Measurements from ENCODE around the gene ZNF521. TPM values are rescaled to one million over a fixed set of nuclear protein-coding genes. Genes with fewer than 3 reads are reported as not detected.
A peak's percentile ranks its signal among the peaks of the same experiment; 100 is the strongest.

The ZNF521 gene
- polyA plus RNA-seq, 1 donor: 42.2 TPM

DNA sequence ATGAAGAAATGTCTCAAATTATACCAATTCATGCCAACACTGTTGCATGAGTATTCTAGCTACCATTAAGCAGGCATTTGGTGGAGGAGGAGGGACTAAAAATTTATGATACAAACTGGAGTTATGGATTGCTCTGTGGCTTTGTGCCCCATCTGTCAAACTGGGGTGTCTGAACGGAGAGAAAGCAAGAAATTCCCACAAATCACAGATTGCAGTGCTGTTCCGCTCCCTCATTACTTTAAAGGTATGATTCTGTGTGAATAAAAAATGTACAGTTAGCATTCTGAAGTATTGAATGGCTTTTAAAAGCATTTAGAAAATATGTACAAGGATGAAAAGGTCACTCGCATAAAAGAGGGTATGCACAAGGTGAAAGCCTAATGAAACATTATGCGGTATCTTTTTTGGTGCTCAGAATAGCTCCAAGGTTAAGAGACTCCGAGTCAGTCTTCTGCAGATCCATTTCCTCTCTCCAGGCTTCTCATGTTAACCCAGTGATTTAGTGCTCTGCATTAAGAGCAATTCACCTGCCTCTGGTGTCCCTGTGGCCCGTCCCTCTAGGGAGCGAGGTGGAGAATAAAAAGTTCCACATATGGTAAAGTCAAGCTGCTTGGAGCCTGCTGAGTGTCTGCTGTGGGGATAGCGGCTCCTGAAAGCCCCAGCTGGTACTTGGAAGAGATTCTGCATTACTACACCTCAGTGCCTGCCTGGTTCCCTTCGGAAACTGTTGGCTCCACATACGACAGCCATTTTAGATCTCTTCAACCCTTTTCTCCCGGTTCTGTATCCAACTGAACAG lies 184.2 kb downstream of the ZNF521 start:
- no peak for DNase-seq

DNA sequence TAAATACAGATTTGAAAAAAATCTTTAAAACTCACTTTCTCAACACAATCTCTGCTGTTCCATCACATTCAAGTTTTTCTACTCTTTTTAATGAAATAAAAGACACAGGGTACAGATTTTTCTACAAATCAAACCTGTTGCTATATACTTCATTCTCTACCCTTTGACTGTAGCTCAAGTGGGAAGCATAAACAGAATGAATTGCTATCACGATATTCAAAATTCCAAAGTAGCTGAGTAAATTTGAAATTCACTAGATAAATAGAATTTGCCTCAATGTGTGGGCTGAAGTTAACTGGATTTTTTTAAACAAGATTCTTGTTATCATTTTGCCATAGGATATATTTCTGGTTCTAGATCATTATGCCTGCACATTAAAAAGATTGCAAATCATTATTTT lies 185.9 kb downstream of the ZNF521 start:
- DNase-seq: no peak

DNA sequence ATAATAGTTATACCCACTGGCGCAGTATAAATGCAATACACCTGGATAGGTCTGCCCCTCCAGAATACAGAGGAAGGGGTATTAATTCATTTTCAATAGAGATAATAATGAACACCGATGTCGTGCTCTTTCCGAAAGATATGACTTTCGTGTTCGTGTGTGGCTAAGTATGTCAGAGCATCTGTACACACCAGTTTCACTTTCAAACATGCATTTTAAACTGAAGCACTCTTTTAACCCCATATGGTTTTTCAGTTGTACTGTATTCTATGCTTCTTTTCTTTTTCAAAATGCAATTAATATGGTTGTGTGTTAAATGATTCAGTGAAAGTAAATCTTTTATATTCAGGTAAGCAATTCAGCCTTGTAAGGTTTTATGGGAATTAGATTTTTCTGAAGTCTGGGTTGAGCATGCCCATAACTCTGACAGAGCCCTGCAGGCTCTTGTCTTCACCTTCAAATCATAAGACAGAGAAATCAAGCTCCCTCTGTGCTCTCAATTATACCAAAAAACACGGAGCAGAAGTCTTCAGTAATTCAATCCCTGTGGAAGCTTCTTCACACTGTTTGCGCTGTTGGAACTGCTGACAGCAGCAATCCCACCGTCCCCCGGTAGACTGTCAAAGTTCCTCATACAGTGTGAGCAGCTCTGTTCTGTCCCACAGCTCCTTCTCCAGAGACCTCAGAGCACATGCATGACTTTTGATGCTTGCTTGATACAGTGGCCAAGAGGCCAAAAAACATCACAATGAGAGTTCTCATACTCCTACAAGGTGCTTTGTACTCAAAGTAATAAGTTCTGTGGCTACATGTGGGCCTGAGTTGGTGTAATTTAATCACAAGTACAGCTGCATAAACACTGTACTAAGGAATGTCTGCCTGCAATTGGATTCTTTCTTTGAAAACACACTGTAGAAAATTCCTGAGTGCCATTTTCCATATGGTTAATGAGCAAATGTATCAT lies 186.8 kb downstream of the ZNF521 start:
- peak; percentile 54 for DNase-seq

DNA sequence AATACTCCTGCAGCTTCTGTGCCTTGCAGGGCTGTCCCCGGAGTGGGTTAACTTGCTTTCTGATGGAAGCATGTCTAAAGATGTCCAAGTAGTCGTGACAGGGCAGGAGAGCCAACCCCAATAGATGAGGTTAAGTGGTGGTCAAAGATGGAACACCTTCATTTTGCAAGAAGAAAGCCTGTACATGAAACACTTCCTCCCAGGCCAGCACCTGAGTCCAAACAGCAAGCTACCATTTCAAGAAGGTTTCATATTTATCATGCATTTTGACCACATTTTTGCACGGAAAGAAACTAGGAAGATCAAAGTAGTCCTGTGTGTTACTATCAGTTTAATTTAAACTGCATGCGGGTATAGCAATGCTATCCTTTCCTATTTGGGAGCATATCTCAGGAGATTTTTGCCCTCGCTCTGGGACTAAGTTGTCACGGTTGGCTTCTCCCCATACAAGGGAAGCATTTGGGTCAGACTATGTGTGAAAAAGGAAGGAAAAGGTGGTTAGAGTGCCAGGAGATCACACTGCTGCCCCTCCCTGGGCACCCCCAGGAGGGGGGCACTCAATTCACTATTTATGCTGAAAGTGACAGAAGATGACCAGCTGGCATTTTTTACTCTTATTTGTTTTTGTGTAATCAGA lies 187.6 kb downstream of the ZNF521 start:
- no peak for DNase-seq

DNA sequence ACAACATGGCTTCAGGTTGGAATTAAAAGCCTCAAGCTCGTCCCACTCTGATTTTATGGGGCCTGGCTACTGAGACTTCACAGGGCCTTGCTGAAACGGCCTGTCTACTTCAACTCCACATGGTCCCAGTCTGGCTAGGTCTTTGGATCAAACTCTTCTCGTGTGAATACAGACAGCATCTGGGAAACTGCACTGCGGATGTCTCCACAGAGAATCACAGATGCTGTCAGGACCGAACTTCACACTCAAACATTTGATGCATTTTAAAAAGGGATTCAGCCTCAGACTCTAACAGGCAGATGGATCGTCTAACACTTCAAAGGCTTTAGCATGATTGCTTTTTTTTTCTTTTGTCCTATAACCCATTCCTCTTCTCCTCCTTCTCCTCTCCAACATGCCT lies 198.5 kb downstream of the ZNF521 start:
- DNase-seq: no peak

DNA sequence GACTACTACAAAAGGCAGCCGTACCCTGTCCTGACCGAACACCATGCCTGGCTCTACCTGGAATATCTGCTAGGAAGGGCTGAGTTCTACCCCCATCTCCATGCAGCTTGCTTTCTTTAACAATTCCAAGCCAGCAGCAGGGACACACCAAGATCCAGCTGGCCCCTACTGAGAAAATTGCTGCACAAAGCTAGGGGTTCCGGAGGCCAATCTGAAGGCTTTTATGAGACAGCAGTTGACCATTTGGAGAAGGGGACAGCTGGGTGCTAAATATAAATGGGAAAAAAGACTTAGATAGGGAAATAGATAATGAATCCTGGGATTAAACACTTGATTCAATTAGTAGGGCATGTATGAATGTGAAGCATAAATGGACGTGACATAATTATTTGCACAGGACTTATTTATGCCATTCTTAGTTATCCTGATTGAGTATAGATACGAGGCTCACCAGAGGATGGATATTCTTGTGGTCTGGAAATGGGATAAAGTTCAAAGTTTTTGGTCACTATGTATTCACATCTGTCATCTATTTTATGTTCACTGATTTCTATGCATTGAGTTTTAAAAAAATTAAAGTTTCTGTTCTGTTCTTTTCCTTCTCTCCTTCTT lies 204.0 kb downstream of the ZNF521 start:
- no peak for DNase-seq

DNA sequence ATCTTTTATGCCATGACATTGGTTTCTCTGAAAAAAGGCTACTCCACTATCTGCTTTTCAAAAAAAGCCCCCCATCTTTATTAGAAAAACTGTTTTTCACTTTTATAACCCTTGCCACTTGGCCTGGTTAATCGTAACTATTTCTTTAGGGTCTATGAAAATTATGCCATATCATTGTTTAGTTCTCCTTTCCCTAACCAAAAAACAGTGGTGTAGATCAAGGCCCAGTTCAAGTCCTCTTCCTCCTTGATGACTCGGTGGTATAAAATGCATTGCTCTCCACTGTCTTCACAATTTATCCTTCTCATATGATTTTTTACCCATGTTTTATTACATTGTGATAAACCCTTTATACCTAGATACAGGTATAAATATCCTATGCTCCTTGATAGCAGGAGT lies 205.5 kb downstream of the ZNF521 start:
- DNase-seq: no peak

DNA sequence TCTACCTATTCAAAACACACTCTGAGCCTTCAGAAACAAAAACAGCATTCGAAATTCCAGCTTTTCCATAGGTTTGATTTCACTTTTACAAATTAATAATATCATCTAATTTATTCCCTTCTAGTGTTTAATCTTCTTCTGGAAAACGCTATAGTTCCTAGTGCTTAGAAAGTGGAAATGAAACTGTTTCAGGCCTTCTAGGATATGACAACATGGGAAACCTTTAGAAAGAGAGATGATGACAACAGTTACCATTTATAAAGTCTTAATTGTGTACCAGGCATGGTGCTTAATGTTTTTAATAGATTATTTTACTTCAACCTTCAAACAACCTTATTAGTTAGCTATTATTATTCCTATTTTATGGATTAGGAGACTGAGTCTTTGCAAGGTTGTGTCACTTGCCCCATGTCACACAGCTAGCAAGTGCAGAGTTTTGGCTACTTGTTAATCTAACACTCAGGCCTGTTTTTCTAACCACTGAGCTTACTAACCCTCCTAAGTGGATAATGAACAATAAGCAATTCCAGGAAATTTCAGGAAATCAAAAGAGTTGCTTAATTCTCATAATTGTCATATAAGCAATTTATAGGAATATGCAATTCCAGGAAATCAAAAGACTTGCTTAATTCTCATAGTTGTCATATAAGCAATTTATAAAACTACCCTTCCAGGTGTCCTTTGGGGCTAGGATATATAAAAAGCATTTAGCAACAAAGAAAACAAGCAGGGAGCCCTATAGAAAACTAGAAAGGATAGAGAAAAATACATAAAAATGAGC lies 206.0 kb downstream of the ZNF521 start:
- DNase-seq: no peak

DNA sequence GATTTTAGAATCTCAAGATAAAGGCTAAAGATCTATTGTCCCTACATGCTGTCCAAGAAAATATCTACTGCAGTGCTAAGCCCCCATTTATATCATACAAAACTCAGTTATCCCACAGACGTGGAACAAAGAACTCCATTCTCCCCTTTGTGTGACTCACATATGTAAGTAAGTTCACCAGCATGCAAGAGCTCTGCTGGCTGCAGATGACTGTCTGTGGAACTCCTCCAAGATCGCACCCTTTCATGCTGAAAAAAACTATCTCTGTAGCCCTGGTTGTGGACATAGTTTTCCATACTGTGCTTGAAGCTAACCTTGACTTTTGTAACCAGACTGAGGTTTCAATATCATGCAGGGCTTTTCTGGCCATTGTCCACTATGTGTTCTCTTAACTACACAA lies 207.1 kb downstream of the ZNF521 start:
- DNase-seq: no peak

DNA sequence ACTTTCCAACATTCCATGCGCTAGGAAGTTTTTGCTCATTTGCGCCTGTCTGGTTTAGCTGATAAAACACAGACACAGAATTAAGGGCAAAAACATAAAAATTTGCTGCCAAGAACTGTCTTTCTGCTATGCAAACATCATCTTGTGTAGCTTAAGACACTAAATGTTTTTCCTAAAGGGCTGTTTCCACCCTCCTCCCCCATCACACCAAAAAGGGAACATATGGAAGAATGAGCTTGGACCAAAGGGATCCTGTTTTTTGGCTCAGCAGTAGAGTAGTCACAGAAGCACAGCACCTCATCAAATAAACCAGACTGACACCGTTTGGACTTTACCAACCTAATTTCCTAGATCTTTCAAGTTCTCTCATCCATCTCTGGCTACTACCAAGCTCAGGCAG lies 210.1 kb downstream of the ZNF521 start:
- DNase-seq: no peak

DNA sequence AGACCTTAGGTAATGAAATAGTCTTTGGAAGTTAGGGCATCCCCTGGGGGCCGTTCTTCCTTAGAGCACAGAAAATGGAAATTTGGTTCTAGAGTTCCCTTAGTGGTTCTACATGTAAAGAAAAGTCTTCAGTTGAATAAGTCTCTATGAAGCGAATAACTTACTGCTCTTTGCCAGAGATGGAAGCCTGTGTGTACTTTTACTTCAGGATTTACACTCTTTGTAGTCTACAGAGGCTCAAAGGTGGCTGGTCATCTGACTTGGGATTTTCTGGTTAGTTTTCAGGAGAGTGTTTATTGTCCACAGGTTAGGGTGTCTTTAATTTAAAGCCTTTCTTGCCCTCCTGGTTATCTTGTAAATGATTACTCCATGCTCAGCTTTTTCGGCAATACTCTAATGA lies 210.6 kb downstream of the ZNF521 start:
- DNase-seq: no peak

DNA sequence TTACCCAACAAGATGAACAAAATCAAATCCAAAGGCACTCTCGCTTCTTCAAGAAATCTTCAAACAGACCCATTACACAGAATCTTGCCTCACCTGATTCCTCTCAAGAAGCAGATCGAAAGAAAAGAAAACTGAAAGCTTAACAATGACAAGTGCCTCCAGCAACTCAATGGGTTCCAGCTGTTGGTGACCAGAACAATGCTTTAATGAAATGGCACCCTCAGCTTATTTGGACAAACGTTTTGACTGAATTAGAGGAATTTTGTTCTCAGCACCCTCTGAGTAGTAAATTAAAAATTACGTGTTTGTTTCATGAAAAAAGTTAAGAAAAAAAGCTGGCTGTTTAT lies 211.0 kb downstream of the ZNF521 start:
- no peak for DNase-seq

DNA sequence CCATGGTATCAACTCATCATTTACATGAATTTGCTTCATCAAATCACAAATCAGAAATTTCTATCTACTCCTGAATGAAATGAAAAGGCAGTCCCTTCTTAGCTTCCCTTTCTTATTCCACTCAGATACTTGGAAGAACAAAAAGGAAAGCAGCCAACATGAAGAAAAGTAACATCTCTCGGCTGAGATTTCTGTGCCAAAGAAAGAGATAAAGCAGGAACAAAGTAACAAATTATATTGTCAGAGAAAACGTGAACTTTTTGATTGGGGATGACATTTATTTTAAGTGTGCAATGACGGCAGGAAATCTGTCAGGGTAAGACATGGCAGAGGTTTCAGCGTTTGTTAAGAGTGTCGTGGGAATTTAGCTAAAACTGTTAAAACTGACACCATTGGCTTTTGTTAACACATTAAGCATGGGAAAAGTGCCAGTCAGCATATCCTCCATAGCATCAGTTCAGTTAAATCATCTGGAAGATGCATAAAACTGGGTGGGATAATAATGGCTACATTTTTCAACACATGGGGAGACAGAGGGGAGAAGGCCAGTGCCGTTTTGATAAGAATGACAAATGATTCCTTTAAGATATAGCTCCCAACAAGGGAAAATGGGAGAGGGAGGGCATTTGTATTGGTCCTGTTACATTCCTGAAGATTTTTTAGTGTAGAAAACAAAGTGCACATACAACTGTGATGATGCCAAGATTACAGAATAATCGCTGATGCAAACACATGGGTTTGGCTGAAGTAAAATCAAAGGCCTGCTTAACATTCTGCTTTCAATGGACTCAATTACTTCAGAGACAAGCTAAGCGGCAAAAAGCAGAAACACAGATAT lies 211.6 kb downstream of the ZNF521 start:
- DNase-seq: no peak

DNA sequence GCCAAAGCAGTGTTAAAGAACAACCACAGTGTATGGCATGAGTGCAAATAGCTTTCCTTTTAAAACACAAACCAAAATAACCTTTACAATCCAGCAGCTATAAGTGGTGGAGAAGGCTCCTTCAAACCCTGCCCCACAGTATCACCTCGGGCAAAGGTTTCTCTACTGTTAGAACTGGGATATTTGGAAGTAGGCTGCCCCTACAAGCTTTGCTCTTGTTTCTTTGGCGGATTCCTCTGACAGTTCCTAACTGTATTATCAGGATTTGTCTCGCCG lies 214.8 kb downstream of the ZNF521 start:
- no peak for DNase-seq

DNA sequence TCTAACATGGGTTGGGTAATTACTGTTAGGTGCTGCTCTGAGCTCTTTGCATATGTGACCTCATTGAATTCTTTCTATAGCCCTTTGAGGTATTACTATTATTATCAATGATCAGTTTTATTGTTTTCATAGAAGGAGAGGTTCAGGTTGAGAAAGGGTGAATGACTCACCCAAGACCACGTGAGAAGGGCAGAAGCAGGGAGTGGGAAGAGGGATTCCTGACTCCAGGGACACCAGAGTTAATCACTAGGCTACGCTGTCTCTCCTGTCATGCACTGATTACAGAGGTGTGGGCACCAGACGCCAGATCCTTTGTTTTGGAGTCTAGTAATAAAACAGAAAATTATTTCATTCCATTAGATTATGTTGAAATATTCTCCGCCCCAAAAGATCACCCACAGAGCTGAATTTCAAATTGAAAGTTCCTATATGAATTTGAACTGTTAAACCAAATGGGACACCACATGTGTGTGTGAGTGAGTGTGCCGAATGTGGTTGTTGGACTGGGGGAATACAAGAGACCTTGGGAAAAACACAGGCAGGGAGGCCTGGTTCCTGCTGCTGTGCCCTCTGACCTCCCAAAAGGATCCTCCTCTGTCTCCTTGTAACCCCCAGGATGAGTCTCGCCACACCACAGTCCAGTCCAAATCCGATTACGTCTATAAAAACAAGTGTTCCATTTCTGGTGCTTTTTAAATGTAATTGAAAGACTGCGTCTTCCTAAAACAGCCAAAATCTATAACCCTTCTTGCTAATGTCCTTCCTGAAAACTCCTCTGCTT lies 215.4 kb downstream of the ZNF521 start:
- DNase-seq: no peak

DNA sequence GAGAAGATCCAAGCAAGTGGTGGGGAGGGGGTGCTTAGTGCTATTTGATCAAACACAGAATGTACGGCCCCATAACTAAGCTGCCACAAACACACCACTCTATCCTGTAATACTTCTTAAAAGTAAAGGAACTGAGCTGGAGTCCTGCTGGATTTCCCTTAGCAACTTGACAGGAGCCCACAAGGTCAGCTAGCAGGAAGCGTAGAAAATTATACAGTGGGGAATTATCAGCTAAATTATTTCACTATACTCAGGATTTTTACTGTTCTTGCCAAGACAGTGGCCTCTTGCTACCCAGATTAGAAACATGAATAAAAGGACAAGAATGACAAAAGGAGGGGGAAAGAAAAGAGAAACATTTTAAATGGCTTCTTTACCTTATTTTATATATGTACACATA lies 217.1 kb downstream of the ZNF521 start:
- DNase-seq: no peak

DNA sequence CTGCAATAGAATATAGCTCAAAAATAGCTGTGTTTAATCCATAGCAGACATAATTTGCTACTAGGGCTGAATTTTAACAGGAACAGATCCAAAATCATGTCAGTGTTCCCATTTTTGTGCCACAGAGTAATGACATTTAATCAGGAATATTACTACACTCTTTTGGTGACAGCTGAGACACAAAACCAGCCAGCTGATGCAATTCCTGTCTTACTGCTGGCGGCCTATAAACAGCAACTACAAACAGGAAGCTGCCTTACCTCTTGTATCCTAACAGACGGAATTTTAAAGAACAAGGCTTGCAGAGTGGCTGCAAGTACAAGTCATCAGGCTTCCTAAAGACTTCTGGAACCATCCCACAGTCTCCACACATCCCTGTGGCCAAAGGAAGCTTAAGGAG lies 218.1 kb downstream of the ZNF521 start:
- no peak for DNase-seq

DNA sequence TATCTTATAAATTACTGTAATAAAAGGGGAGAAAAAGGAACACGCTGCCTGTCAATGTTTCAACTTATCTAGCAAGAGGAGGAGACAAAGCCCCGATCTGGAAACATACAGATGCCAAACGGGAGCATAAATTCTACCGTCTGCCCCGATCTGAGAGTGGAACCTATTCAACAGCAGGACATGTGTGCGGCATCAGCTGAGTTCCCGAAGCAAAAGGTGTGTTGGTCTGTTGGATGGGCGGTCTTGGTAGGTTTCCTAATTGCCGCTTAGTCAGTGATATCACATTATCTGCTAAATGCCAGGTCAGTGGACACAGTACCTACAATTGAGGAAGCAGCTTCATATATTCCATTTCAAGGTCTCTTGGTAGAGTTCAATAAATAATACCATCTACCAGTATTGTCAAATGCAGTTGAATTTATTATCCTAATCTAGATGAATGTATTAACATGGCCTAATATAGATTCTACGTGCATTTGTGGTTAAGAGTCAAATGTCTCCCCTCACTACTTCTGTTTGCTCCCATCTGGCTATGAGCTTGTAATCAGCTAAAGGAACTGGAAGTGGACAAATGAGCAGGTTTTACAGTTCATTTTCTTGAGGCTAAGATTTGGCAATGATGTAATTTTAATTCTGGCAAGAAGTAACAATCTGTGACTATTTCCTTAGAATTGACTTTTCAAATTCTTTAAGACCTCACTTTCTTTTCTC lies 219.0 kb downstream of the ZNF521 start:
- DNase-seq: no peak

DNA sequence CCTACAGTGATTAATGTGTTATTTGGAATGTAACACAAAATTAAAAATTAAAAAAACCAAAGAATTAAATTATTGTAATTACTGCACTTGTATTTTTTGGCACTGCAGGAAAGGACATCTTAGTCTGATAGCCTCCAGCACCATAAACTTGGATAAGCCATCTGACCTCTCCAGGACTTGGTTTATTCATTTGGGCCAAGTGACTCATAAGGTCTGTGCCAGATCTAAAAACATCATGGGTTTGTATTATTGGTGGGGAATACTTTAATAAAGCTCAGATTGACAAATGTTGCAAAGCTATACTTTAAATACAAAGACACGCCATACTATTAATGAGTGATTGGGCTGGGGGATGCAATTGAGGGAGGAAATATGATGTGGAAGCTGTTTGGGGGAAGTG lies 225.2 kb downstream of the ZNF521 start:
- no peak for DNase-seq

DNA sequence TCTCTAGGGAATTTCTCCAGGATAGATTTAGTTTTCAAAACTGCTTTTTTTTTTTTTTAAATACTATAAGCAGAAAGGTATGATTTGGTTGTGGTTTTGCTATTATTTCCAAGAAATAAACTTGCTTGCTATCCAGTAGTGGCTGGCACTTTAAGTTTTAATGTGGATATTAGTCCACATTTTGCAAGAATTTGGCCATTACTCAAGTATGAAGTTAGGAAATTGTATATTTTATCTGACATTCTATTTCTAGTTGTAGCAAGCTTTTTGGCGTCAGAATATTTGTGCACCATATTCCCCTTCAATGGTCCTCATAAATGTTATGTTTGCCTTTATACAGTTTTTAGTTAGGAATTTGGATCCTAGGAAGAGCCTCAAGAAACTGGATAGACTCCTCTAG lies 226.3 kb downstream of the ZNF521 start:
- no peak for DNase-seq
